Inferior parietal cortex (tissue), 1 donor: Measurements from ENCODE around the gene SLC1A1.

Experiments
- DNase-seq: peaks from one replicate; pipeline ENCODE4 v3.0.0-alpha.2; 2016; ENCODE audit errors: extremely low spot score

Gene SLC1A1

DNA sequence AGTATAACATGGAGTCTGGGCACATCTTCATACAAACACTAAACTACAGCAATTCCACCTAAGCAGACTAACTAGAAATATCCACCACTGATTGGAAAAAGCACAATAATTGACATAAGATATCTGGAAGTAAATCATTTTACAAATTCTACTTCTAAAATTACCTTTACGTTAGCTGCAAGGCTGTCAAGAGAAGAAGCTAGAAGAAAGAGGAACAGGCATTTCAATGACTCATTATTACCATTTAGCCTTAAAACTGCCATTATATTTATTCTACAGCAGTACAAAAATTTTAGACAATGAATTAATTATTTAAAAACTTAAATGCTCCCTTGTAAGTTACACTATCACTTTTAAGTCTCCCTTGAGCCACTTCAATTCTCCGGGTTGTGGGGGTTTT lies 128.4 kb downstream of the SLC1A1 start:
- DNase-seq: no peak

DNA sequence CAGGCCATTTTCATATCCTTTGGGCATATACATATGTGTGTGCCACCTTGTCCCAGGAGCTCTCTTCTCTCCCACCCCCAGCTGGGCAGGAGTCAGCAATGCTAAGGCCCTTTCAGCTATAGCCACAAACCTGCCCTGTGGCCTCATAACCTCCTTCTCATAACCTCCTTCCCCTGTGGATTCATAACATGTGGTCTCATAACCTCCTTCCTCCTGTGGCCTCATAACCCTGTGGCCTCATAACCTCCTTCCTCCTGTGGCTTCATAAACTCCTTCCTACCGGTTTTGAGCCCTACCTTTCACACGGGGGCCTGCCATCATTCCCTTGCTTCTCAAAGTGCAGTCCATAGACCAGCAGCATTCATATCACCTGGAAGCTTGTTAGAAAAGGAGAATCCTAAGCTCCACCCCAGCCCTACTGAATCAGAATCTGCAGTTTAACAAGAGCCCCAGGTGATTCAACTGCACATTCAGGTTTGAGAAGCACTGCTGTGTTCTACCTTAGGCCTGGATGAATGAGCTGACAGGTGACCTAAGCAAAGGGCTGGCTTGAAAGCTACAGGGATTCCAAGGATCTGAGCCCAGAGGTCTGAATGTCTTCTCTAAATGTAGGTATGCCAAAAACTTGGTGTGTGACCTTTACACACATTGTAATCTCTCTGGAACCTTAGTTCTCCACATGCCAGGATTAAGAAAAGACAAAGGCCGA lies 129.9 kb downstream of the SLC1A1 start:
- no peak for DNase-seq

DNA sequence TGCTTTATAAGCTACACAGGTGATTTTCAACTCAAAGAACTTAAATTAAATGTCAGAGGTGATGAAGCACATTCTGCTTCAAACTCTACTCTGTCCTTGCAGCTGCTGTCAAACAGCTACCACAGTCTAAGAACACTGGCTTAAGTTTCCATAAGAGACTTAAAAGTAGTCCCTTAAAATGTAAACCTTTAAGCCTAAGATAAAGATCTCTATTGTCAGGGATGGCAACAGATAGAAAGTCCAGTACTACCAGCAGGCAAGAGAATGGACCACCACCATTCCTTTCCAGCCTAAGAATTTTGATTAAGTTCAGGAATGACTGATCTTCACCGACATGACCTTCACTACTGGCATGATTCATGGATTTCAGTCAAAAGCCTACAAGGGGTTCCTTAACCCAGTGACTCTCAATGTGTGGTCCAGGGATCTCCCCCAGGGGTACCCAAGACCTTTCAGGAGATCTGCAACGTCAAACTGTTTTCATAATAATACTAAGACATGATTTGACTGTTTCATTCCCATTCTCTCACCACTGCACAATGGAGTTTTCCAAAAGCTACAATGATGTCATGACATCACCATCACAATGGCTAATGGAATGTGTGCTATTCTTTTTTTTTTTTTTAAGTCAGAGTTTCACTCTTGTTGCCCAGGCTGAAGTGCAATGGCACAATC lies 130.8 kb downstream of the SLC1A1 start:
- DNase-seq: no peak

DNA sequence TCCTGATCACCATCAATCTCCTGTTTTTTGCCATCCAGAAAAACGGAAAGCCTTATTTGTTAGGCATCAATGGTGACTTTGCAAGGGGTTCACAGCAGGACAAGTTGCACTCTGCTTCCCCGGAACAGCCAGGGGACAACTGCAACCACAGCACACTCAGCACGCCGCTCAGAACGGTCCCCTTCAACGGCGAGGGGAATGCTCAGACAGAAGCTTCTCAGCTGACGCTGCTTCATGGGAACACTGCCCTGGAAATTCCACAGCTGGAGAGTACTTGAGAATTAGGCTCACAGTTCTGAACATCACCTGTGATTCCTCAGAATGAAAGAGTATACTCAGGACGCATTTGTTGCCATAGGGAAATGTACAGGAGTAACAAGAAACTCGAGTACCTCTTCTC lies 131.7 kb downstream of the SLC1A1 start:
- DNase-seq: no peak

DNA sequence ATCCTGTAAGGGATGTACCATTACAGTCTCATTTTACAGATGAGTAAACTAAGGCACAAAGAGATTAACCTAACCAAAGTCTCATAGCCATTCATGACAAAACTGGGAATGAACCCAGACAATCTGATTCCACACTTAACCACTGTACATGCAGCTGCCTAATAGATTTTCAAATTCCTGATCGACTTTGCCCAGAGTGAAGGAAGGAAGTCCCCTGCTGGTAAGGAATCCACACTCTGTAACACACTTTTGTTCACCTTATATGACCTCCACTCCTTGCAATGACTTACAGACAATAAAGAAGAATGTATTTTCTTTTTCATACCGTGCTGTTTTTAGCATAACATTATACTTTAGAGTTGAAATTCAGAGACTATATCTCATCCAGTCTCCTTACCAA lies 140.6 kb downstream of the SLC1A1 start:
- no peak for DNase-seq
